ENCODE measurements around the gene CDK16.

CDK16 gene

GRCh38 chrX:47218280-47218919, at the start of gene CDK16:
CDK16 (plus strand) TSS chrX:47218681; CDS start chrX:47223558, 4,877 bp downstream.
- peak; percentile 54 for DNase-seq

GRCh38 chrX:47169273-47169672, 49.2 kb upstream of the CDK16 start:
- DNase-seq: no peak

GRCh38 chrX:47169726-47170515, 48.6 kb upstream of the CDK16 start:
- no peak for DNase-seq

DNA sequence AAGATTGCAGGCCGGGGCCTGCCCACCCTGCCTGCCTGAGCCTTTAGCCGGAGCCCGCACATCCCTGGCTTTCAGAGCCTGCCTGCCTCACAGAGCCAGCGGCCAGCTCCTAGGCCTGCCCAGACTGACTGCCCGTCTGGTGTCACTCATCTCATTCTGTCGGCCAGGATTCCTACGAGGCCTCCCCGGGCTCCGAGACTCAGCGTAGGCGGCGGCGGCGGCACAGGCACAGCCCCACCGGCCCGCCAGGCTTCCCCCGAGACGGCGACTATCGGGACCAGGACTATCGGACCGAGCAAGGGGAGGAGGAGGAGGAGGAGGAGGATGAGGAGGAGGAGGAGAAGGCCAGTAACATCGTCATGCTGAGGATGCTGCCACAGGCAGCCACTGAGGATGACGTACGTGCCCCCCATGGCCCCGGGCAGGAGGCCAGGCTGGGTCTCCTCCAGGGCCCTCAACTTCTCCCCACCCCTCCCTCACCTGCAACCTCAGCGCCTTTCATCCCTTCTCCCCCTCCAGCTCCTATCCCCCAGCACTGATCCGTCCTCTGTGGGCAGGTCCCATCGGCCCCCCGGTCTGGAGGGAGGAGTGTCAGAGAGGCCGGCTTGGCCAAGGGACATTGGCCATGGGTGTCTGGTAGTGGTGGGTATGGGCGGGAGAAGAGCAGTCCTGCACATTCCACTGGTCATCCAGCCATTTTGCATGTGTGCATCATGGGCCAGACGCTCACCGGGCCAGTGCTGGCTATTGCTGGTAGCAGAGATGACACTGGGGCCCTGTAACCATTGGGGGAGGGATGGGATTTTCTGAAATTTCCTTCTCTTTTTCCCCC, 47.4 kb upstream of the CDK16 start:
- DNase-seq: no peak

GRCh38 chrX:47171996-47172395, 46.5 kb upstream of the CDK16 start:
- no peak for DNase-seq

GRCh38 chrX:47172549-47172948, 45.9 kb upstream of the CDK16 start:
- no peak for DNase-seq

DNA sequence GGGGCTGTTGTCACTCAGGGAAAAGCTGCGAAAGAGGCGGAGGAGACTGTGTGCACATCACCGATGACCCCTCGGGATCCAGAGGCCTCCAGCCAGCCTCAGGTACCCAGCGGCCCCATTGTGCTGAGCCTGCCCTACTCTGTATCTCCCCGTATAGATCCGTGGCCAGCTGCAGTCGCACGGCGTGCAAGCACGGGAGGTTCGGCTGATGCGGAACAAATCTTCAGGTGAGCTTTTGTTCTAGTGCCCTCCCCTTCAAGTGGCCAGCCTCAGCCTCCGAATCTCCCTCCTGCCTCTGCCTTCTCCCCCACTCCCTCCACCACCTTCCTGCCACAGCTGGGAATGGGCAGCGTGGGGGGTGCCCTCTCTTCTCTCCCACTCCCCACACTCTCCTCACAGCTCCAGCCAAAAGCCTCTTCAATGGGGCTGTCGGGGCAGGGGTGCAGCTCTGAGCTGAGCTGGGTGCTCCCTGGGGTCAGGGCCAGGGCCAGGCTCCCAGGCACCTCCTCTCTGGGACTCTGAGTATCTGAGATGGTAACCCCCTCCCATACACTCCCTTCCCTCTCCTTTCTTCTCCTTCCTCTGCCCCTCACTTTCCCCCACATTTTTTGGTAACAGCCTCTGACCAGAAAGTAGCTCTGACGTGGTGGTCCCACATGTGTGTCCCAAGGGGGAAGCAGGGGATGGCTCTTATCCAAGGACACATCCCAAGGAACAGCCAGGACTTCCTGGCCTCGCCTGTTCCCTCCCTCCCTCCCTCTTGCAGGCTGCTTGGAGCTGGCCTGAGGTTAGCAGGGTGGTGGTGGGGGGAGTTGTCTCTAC, 45.3 kb upstream of the CDK16 start:
- no peak for DNase-seq

- no peak for DNase-seq
Measured at GRCh38 chrX:47174376-47174775, 44.1 kb upstream of the CDK16 start.

DNA sequence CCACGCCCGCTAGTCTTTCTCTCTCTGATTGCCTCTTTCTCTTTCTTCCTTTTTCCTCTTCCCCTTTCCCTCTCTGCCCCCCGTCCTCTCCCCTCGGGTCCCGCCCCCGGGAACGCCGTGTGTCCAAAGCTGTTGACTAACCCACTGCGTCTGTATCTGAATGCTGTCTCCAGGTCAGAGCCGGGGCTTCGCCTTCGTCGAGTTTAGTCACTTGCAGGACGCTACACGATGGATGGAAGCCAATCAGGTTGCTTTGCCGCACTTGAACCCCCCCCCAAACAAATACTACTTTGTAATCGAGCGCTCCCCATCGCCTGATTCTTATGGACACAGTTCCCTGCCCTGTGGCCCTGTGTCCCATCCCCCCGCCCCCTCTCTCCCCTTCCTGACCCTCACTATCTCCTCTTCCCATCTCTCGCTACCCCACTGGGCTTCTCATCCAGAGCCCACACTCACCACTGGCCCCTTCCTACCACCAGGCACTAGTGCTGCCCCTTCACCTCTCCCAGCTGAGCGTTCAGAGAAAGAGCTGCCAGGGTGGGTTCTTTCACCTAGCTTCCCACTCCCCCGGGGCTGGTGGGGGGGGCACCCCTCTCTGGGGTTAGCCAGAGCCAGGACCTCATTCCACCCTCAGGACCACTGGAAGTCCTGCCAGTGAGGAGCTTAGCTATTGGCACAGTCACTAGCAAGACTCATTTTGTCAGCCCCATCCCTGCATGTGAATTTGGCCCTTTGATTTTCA, 43.5 kb upstream of the CDK16 start:
- DNase-seq: no peak

DNA sequence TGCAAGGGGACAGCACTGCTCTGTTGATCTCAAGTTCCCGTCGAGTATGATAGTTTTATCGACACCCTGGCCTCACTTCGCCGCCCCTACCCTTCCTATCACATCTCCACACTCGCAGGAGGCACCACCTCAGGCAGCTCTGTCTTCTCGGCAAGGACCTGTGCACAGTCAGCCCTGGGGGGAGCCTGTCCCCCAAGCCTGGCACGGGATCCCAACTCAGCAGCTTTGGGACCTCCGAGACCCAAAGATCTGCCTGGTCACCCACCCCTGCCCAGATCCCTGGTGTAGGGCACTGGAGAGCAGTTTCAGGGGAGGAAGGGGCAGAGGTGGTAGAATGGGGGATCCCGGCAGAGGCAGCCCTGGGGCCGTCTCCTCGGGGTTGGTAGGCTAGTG, 42.9 kb upstream of the CDK16 start:
- DNase-seq: no peak

DNA sequence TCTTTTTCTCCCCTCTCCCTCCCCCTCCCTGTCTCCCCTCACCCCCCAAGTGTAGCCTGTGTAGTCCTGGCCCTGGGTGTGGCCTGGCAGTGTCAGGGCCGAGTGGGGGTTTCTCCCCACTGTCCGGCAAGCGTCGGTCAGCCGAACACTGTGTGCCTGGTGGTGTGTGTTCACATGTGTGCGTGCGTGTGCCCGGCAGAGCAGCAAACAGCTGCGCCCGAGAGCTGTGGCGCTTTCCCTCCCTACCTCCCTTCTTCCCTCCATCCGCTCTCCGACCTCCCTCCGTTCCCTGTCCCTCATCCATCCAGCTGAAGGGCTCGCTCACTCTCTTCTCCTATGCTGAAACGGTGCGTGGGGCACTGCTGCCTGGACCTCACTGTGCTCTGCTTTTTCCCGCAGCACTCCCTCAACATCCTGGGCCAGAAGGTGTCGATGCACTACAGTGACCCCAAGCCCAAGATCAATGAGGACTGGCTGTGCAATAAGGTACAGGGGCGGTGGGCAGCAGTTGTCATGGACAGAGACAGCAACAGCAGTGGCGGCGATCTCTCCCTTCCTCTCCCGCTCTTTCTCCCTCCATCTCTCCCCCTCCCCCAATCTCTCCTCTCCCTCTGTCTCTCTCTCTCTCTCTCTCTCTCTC, 42.3 kb upstream of the CDK16 start:
- DNase-seq: no peak

DNA sequence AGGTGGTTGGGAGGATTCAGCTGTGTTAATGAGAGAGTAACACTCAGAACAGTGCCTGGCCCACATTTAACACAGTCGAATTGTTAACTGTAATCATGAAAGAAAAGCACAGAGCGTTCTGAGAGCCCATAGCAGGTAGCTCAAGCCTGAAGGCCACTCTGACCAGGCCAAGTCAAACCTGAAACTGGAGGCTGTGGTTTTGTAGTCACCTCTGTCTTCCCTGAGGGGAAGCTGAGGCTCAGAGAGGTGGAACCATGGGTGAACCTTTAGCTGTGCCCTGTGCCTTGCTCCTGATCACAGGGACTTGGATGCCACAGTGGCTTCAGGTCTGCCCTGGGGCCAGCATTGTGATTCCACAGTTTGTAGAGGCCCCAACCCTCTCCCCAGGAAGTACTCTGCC, 41.4 kb upstream of the CDK16 start:
- DNase-seq: no peak

DNA sequence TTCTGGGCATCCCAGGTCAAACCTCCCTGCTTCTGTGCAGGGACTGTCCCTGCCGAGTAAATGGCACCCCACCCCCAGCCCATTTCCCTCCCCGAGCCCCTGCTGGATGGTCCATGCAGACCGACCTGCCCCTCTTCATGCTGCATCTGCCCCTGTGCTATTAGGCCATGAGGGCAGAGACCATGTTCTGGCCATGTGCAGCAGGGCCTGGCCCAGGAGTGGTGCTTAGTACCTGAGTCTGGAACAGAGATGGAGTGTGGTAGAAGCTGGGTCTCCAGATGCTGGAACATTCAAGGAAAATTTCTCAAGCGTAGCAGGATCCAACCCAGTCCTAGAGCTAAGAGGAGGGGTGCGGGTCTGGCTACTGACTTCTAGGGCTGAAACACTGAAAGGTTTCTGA, 40.1 kb upstream of the CDK16 start:
- DNase-seq: no peak

DNA sequence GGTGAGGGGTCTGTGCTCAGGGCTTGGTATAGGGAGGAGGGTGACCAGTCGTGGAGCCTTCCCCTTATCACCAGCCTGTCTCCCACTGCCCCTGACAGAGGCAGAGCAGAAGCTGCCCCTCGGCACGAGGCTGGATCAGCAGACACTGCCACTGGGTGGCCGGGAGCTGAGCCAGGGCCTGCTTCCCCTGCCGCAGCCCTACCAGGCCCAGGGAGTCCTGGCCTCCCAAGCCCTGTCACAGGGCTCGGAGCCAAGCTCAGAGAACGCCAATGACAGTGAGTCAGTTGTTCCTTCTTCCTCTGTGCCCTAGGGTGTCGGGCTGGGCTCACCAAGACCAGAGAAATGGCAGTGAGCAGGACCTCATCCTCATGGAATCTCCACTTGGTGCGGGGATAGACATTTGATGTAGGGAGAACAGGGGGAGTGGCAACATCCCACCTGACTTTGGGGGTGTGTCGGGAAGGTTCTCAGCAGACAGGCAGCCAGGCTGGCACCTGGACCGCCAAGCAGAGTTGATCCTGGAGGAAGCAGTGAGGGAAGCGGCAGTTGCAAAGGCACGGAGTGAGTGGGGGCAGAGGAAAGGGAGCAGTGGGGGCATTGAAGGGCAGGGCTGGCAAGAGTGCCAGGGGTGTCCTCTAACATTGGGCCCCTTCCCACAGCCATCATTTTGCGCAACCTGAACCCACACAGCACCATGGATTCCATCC, 39.1 kb upstream of the CDK16 start:
- DNase-seq: no peak

DNA sequence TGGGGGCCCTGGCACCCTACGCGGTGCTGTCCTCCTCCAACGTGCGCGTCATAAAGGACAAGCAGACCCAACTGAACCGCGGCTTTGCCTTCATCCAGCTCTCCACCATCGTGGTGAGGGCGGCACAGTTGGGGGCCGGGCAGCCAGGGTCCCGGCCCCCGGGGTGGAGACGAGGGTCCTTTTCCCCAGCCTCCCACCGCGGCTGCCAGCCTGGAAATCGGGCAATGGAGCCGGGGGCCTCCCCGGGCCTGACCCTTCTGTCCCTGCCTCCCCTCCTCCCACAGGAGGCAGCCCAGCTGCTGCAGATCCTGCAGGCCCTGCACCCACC, 38.6 kb upstream of the CDK16 start:
- no peak for DNase-seq

DNA sequence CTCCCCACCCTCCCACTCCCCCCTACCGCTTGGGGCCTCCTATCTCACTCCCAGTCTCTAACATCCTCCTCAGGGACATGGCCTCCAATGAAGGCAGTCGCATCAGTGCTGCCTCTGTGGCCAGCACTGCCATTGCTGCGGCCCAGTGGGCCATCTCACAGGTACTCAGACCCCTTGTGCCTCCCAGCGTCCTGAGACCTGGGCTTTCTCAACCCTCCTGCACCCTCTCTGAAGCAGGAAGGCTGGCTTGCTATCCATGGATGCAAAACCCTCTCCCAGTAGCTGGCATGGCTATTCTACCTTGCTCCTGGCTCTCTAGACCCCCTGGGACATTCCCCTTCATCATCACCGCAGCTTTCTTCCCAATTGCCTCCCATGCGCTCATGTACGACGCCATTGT, 38.1 kb upstream of the CDK16 start:
- DNase-seq: no peak

DNA sequence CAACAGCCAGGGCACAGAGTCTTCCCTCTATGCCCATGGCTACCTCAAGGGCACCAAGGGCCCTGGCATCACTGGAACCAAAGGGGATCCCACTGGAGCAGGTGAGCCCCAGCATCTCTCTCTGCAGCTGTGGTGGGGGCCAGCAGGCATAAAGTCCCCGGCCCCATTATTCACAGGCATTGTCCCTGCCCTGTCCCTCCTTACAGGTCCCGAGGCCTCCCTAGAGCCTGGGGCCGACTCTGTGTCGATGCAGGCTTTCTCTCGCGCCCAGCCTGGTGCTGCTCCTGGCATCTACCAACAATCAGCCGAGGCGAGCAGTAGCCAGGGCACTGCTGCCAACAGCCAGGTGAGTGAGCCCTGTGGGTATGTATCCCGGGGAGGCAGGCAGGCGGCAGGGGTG, 37.2 kb upstream of the CDK16 start:
- DNase-seq: no peak

GRCh38 chrX:47182106-47182700, 36.3 kb upstream of the CDK16 start:
- DNase-seq: no peak

DNA sequence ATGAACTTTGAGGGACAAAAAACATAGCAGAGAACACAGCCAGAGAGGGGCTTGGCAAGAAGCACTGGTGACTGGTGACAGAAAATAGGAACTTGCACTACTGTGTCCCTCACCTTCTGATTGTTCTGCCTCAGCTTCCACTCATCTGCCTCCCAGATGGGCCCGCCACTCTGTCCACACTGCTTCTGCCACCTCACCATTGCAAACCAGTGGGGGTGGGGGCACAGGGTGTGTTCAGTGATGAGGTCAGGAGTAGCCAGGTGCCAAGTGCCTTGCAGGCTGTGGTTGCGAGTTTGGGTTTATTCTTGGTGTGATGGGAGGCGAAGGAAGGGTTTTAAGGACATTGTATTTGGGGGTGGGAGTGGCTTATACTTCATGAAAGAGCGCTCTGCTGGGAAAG, 34.0 kb upstream of the CDK16 start:
- DNase-seq: no peak

DNA sequence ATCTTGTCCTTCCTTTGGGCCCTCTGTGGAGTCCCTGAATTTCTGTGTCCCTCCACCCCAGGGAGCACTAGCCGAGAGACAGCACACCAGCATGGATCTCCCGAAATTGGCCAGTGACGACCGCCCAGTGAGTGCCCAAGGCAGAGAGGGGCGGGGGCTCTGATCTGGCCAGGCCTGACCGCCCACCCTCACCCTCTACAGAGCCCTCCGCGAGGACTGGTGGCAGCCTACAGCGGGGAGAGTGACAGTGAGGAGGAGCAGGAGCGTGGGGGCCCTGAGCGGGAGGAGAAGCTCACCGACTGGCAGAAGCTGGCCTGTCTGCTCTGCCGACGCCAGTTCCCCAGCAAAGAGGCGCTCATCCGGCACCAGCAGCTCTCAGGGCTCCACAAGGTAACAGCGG, 33.2 kb upstream of the CDK16 start:
- DNase-seq: no peak
